HepG2 (cell line): Measurements from ENCODE around the gene SLFN14. TPM values are rescaled to one million over a fixed set of nuclear protein-coding genes. Genes with fewer than 3 reads are reported as not detected.

ENCODE experiments used
- CENPX ChIP-seq: sonication (generic); formaldehyde crosslinking; IDR thresholded peaks from 2 replicates; pipeline ENCODE4 v1.9.0; 2021; ENCODE audit warnings: mild to moderate bottlenecking, missing genetic modification reagents, moderate library complexity
- DRAP1 ChIP-seq: IDR thresholded peaks from 2 replicates; pipeline ENCODE4 v1.6.1; 2016; ENCODE audit warnings: missing genetic modification reagents, missing compliant biosample characterization
- FOXM1 ChIP-seq: sonication (generic); formaldehyde crosslinking; IDR thresholded peaks from 2 replicates; pipeline ENCODE4 v1.5.0; 2020; ENCODE audit warnings: missing genetic modification reagents
- HMGXB3 ChIP-seq: sonication (generic); formaldehyde crosslinking; IDR thresholded peaks from 2 replicates; pipeline ENCODE4 v1.4.0; 2020; ENCODE audit warnings: missing genetic modification reagents, borderline replicate concordance
- KDM3A ChIP-seq: IDR thresholded peaks from 2 replicates; pipeline ENCODE4 v1.6.1; 2018; ENCODE audit warnings: low read depth, missing compliant biosample characterization
- MXD4 ChIP-seq: IDR thresholded peaks from 2 replicates; pipeline ENCODE4 v1.6.1; 2016; ENCODE audit warnings: mild to moderate bottlenecking, missing biosample characterization, missing genetic modification reagents
- NR2F6 ChIP-seq, 2 experiments: IDR thresholded peaks; 2 replicates each; pipeline ENCODE4 v1.6.1; 2016; ENCODE audit warnings: antibody characterized with exemption in 1 of 2, mild to moderate bottlenecking in 1 of 2
- RFX3 ChIP-seq: IDR thresholded peaks from 2 replicates; pipeline ENCODE4 v1.6.1; 2016; ENCODE audit warnings: missing biosample characterization, missing genetic modification reagents
- TARDBP ChIP-seq: sonication (generic); formaldehyde crosslinking; IDR thresholded peaks from 2 replicates; pipeline ENCODE4 v1.8.0; 2022; ENCODE audit warnings: mild to moderate bottlenecking, missing genetic modification reagents
- ZBTB4 ChIP-seq: sonication (generic); formaldehyde crosslinking; IDR thresholded peaks from 2 replicates; pipeline ENCODE4 v1.4.0; 2020; ENCODE audit warnings: missing genetic modification reagents, mild to moderate bottlenecking, borderline replicate concordance
- ZBTB42 ChIP-seq: sonication (generic); formaldehyde crosslinking; IDR thresholded peaks from 2 replicates; pipeline ENCODE4 v1.5.0; 2020; ENCODE audit warnings: mild to moderate bottlenecking, missing genetic modification reagents
- ZFAT ChIP-seq: sonication (generic); formaldehyde crosslinking; conservative IDR thresholded peaks from 2 replicates; pipeline ENCODE4 v1.8.1; 2023; ENCODE audit warnings: missing genetic modification reagents, inconsistent platforms
- ZFP82 ChIP-seq: sonication (generic); formaldehyde crosslinking; IDR thresholded peaks from 2 replicates; pipeline ENCODE4 v1.5.1; 2020; ENCODE audit warnings: mild to moderate bottlenecking, missing genetic modification reagents, borderline replicate concordance
- ZGPAT ChIP-seq: IDR thresholded peaks from 2 replicates; pipeline ENCODE4 v1.6.1; 2016; ENCODE audit warnings: mild to moderate bottlenecking
- ZKSCAN8 ChIP-seq: IDR thresholded peaks from 2 replicates; pipeline ENCODE4 v1.6.1; 2016; ENCODE audit warnings: borderline replicate concordance, missing genetic modification reagents, missing compliant biosample characterization
- ZNF230 ChIP-seq: sonication (generic); formaldehyde crosslinking; IDR thresholded peaks from 2 replicates; pipeline ENCODE4 v1.4.0; 2020; ENCODE audit warnings: mild to moderate bottlenecking, missing genetic modification reagents
- ZNF253 ChIP-seq: sonication (generic); formaldehyde crosslinking; IDR thresholded peaks from 2 replicates; pipeline ENCODE4 v1.8.0; 2022; ENCODE audit warnings: mild to moderate bottlenecking, missing genetic modification reagents, borderline replicate concordance
- ZNF75D ChIP-seq: sonication (generic); formaldehyde crosslinking; IDR thresholded peaks from 2 replicates; pipeline ENCODE4 v1.8.1; 2023; ENCODE audit warnings: missing genetic modification reagents, mild to moderate bottlenecking, borderline replicate concordance
- ZNF772 ChIP-seq: sonication (generic); formaldehyde crosslinking; IDR thresholded peaks from 2 replicates; pipeline ENCODE4 v1.5.0; 2020; ENCODE audit warnings: mild to moderate bottlenecking, missing genetic modification reagents
- ZNF780A ChIP-seq: sonication (generic); formaldehyde crosslinking; IDR thresholded peaks from 2 replicates; pipeline ENCODE4 v1.8.0; 2022; ENCODE audit warnings: mild to moderate bottlenecking, missing genetic modification reagents, moderate library complexity
- polyA plus RNA-seq, 8 experiments: library from polyadenylated mRNA; depleted of rRNA in 3 of 8; stranded (reverse) in 7 of 8; unstranded in 1 of 8; fragments of >200 nt; fragmentation: Illumina TruSeq in 4 of 8; extraction: Trizol in 4 of 8; gene quantifications; 2 replicates each; pipeline versions ENCODE4 v1.2.1 to v1.2.3, GENCODE V29; 2011 to 2016; ENCODE audit warnings: low read depth in 4 of 8, missing spikeins in 1 of 8, mixed read lengths in 1 of 8; ENCODE audit not compliant: insufficient read depth in 1 of 8
- total RNA-seq, 5 experiments: library from RNA; depleted of rRNA; stranded (reverse); fragments of >200 nt; fragmentation: Illumina TruSeq; extraction: Trizol; gene quantifications; 2 replicates each; pipeline ENCODE4 v1.2.3, GENCODE V29; 2016; ENCODE audit warnings: low read depth in 1 of 5

Gene SLFN14
- total and polyA plus RNA-seq, 2 of the 13 experiments (the other 11 are each of a cell fraction or from before 2014, with no cell fraction given) = not detected

- TF ChIP-seq HMGXB3 (CRISPR knock-in tag) (peak; percentile 30; the same call in 1 of the 2 replicates), ZBTB42 (CRISPR knock-in tag) (no peak; the same call in 1 of the 2 replicates), ZGPAT (peak; percentile 88), FOXM1 (no peak), ZNF75D (no peak), ZBTB4 (peak; percentile 72; the same call in 1 of the 2 replicates), ZNF230 (CRISPR knock-in tag) (peak; percentile 69; the same call in 1 of the 2 replicates), DRAP1 (CRISPR knock-in tag) (peak; percentile 89), ZFAT (CRISPR knock-in tag) (no peak), CENPX (no peak), RFX3 (CRISPR knock-in tag) (no peak), NR2F6 (IDR thresholded peaks at IDR 0.05) (no peak), NR2F6 (CRISPR knock-in tag; IDR thresholded peaks at IDR 0.05) (peak; percentile 72), TARDBP (CRISPR knock-in tag) (peak; percentile 60; the same call in 1 of the 2 replicates), ZNF253 (CRISPR knock-in tag) (no peak), KDM3A (CRISPR knock-in tag) (0 out of 2 replicates have a peak, but pooled peaks have one; percentile 26), ZNF780A (CRISPR knock-in tag) (no peak; the same call in 1 of the 2 replicates), MXD4 (CRISPR knock-in tag) (peak; percentile 19; the same call in 1 of the 2 replicates), ZNF772 (CRISPR knock-in tag) (peak; percentile 62; the same call in 1 of the 2 replicates), ZFP82 (CRISPR knock-in tag) (no peak), ZKSCAN8 (CRISPR knock-in tag) (0 out of 2 replicates have a peak, but pooled peaks have one; percentile 31)
Observed at GRCh38 chr17:35578197-35578928, 17.7 kb upstream of the SLFN14 start, which contains the start of gene PEX12 (continued).
